HG02623 (cell line): ENCODE results near the gene SLC38A1.
"Not testable (repeated sequence)": the region's sequence is repeated elsewhere in the genome, so short reads cannot be mapped to it uniquely, and the experiment has no call there.

Experiments
- ATAC-seq: cut with Tn5 transposase; IDR thresholded peaks from one replicate; pipeline ENCODE4 v1.9.1; 2021; ENCODE audit warnings: moderate library complexity; ENCODE audit not compliant: unreplicated experiment

SLC38A1 gene

DNA sequence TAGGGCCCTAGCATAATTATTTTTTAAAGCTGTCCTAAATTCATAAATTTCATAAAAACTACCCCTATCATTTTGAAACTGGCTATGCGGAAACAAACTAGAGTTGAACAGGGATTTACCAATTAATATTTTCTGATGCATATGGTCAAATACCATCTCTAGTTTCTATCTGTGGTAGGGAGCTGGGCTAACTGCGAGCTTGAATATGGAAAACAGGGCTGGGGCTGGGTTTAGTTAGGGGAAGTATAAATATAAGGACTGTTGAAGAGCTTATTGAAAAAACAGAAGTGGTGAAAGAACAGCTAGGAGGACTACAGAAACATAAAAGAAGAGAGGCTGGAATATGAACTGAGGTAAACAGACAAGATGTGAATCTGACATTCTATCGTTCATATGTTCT is 91.8 kb downstream of the SLC38A1 start:
- no peak for ATAC-seq

DNA sequence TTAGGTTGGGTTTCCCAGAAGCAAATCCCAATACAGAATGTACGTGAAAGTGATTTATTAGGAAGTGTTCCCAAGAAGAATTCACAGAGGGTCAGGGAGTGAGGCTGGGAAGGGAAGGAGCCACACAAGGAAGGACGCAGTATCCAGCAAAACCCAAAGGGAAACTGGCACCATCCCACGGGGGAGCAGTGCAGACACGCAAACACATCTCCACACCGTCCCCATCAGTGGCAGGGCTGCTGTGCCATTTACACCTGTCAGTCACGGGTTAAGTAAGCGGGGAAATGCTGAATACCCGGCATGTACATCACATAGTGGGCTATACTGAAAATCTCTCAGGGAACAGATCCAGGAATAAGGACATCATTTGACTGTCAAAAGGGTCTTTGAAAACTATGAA is 93.9 kb downstream of the SLC38A1 start:
- no peak for ATAC-seq

DNA sequence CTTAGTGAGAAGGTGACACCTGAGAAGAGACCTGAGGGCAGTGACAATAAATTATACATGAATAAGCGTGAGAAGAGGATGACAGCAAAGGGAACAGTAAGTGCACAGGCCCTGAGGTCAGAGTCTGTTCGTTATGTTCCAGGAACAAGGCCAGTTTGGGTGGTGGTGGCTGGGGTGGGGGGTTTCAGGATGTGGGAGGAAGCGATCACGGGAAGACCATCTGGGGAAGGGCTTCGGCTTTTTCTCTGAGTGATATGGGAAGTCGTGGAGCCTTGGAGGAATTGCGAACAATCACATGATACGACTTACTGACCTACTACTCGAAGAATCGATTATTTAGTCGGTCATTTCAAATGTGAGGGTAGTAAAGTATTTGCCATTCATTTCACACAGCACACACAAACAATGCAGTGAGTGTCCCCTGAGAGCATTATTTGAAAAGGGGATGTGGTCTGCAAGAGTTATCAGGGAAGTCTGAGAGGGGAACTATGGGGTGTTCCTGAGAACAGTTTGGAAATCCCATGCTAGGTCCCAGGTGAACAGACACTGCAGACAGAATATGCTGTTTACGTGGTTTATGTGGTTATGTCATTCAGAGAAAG is 94.7 kb downstream of the SLC38A1 start:
- ATAC-seq: peak; percentile 54

DNA sequence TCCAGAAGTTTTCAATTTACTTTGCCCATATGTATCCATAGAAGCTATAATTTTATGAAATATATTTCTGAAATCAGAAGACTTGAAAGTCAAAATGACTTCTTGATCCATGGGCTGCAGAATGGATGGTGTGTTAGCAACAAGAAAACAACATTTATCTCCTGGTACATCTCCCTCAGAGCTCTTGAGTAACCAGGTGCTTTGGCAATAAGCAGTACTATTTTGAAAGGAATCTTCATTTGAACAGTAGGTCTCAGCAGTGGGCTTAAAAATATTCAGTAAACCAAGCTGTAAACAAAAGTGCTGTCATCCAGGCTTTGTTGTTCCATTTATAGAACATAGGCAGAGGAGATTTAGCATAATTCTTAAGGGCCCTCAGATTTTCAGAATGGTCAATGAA is 100.4 kb downstream of the SLC38A1 start:
- ATAC-seq: no peak

DNA sequence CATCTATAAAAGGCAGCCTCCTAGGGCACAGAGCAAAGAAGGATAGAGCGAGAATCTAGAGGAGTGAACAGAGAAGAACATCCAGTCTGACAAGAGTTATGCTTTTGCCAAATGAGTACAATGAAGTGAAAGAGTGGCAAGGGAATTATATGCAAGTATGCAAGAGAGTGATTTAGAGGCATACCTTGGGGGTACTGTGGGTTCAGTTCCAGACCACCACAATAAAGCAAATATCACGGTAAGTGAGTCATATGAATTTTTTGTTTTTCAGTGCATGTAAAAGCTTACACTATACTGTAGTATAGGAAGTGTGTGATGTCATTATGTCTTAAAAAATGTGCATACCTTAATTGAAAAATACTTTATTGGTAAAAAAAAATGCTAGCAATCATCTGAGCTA is 101.4 kb downstream of the SLC38A1 start:
- no peak for ATAC-seq

DNA sequence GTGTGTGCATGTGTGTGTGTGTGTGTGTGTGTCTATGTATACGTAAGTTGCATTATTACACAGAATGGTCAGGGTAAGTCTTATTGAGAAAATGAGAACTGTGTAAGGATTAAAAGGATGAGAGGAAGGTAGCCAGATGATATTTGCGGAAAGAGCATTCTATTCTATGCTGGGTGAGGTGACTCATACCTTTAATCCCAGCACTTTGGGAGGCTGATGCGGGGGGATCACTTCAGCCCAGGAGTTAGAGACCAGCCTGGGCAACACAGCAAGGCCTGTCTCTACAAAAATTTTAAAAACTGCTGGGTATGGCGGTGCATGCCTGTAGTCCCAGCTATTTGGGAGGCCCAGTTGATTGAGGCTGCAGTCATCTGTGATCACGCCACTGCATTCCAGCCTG is 103.7 kb downstream of the SLC38A1 start:
- no peak for ATAC-seq

DNA sequence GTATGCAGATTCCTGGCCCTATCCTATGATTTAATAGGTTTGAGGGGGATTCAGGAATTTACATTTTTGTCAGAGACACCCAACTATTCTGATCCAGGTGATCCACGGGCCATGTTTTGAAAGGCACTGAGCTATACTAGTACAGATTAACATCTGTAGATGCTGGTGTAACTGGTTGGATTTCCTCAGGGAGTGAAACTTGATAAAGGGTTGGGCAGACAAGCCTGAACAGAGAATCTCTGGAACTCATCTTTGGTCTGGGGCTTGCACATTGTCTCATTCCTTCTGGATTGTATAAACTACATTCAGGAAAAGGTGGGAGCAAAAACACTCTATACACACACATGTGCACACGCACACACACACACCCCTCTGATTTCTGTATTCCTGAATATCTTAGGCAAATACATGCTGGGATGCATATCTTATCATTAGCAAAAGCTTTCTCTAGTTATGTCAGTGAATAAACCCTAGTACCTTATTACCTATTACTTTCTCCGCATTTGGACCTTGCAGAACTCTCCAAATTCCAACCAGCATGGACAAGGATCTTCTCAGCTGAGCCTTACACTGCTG is 104.6 kb downstream of the SLC38A1 start:
- no peak for ATAC-seq

DNA sequence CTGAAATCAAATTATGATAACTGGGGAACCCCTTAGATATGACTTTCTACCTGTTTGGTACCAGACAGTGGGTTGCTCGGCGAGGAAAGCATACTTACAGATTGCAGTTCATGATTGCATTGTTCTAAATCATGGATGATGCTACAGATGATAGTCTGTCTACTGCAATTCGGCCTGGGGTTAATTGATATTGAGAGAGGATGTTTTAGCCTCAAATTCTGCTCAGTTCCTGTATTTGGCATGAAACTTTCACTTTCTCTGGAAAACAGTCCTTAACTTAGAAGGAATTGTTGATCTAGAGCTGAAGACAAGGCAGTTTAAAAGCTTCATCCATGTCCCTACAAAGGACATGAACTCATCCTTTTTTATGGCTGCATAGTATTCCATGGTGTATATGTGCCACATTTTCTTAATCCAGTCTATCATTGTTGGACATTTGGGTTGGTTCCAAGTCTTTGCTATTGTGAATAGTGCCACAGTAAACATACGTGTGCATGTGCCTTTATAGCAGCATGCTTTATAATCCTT is 106.2 kb downstream of the SLC38A1 start:
- not testable (repeated sequence) for ATAC-seq

DNA sequence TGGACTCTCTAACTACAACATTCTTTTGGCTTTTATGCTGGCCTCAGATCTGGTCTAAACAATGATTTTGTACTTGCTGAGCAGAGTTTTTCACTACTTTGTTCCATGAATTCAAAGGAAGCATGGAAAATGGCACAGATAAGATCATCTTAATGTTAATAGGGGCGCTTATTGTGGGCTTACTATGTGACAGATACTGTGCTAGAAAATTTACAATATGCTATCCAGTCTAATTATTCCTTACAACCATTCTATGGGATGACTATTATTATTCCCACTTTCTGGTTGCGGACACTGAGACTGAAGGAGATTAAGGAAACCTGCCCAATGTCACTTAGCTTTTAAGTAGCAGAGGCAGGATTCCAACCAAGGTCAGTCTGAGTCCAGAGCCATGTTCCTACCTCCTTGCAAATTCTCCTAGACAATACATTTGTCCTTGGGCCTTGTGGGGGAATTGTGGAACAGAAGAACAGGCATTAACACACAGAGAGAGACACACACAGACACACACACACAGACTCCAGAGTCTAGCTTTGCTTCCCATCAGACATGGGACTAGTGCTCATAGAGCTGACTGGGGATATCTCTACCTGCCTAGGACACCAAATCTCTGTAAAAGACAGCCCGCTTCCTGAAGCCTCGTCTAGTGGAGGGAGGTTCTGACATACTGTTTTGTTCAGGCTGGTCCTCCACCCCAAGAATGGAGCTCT is 107.7 kb downstream of the SLC38A1 start:
- no peak for ATAC-seq

DNA sequence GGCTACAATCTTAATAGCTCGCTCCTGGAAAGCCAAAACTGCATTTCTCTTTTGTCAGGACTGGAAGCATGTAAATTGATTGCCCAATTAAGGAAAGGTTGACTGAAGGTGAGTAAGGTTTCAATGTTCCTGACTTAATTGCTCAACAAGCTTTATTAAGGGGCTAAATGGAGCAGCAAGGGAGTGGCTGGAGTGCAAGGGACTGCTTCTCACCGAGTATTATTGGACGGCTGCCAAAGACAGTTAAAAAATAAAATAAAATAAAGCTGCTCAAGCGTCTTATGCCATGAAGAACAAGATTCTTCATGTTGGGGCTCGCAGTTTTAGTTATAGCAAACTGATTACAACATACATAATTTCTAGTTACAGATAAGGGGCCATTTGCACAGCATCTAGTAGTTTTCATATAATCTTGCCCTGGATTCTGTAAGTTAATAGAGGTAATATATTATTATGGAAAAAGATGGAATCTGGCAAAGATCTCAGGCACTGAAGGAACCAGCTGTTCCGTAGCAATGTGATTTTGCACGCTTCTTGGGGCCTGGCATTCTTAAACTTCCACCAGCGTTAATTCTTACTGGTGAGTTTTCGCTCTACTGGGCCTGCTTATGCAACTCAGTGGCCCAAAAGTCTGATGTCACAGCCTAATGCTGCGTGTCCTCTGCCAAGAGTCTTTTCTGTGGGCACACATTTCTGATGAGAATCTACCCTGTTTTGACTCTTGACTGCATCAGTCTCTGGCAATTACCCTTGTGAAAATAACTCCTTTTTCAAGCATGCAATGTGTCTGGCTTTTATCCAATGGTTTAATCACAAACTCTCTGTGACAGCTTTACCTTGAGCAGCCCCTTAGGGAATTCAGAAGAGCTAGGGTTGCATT is 108.5 kb downstream of the SLC38A1 start:
- ATAC-seq: no peak

DNA sequence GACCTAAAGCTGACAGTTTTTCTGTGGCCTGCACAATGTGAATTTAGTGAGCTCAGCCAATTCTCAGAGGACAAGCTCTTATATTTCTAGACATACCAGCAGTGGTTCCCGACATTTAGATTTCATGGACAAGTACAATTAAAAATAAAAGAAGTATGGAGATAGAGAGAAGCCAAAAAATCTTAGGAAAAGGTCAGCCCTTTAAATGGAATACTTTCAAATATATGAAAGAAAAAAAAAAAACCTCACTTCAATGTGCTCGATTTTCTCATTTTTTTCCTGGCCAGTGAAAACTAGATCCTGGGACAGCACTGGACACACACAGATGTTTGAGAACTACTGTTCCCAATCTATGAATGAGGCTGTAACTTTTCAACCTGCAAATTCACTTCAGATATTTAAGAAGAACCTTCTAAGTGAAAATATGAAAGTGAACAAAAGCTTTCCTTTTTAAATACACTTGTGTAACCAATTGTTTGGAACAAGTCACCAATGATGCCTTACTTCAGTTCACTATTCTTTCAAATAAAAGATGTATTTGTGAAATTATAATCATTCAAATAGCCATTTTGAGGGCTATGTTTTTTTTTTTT is 109.4 kb downstream of the SLC38A1 start:
- ATAC-seq: no peak

DNA sequence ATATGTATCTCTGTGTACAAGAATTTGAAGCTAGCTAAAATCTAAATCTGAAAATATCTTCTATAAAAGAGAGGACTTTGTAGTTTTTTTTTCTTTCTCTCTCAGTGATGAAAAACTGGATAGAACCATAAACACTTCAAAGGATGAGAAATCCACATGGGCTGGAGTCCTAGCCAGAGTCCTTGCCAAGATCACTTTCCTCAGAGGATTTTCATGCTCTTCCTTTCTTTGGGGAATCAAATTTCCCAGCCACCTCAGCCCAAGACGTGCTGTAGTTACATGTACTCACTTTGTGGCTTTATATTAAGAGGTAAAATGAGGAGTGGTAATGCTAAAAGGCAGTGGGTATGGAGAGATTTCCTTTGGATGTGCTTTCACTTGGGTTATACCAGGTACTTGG is 110.3 kb downstream of the SLC38A1 start:
- ATAC-seq: no peak

DNA sequence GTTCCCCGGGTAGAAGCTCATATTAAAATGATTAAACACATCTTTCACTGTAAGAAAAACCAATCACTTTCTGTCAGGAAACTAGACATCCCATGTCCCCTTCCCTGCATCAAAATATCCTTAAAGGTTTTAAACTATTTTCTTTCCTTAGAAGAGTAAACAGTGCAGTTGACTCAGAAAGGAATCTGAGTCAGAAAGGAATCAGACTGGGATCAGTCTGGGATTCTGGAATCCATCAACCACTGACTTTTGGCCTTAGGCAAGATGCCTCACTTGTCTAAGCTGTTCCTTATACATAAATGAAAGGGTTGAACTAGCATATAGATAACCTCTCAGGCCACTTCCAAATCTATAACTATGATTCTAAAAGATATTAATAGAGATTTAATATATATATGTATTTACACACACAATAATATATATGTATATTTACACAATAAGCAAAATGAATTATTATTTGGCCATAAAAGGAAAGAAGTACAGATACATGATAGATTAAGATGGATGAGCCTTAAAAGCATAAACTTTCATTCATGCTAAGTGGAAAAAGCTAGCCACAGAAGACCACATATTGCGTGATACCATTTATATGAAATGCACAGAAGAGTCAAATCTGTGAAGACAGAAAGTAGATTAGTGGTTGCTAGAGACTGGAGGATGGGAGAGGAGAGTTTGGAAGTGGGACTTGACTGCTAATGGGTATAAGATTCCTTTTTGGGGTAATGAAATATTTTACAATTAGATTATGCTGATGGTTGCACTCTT is 114.4 kb downstream of the SLC38A1 start:
- no peak for ATAC-seq

DNA sequence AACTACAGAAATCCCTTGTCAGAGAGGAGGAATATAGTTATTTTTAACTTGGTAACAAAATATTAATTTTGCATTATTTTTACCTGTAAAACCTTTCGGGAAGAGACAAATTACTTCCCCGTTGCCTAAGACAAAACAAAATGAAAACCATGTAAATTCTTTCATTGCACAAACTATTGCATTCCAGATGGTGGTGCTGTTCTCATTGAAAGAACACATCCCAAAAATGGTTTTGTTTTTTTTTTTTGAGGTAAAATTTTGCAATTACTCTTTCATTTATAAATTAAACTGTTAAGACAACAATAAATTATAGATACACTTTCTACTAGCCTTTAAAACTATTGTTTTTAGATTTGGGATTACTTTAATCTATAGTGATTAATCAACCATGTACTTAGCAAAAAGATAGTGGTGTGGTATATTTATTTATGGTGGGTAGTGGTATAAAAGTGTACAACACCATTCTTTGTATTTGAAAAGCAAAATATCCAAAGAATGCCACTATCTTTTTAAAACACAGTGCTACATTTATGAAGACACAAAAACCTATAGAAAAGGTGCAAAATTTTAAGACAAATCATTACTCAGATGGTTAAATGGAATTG is 115.5 kb downstream of the SLC38A1 start:
- ATAC-seq: no peak

DNA sequence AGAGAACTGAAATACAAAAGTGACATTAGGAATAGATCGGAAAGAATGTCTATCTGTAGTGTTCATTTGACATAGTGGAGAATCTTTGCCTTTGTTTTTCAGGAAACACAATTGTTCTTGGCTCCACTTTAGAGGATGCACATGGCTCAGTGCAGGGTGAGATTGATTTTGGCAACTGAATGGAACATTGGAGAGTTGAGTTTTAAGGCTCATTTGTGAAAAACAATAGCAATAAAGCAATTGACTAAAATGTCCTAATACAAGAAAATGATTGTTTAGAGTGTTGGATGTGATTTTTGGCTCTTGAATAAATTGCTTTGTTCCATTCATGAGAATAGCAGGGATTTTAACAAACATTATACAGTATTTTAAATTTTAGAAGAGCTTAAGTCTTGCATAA is 116.4 kb downstream of the SLC38A1 start:
- no peak for ATAC-seq

DNA sequence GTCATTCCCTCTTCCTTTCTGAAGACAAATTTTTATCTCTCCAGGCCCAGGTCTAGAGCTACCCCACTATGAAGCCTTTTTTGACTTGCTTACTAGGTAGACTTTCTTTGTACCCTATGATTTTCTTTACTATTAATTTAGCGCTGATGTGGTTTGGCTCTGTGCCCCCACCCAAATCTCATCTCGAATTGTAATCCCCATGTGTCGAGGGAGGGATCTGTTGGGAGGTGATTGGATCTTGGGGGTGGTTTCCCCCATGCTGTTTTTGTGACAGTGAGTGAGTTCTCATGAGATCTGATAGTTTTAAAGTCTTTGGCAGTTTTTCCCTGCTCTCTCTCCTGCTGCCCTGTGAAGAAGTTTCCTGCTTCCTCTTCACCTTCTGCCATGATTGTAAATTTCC is 118.1 kb downstream of the SLC38A1 start:
- ATAC-seq: no peak

DNA sequence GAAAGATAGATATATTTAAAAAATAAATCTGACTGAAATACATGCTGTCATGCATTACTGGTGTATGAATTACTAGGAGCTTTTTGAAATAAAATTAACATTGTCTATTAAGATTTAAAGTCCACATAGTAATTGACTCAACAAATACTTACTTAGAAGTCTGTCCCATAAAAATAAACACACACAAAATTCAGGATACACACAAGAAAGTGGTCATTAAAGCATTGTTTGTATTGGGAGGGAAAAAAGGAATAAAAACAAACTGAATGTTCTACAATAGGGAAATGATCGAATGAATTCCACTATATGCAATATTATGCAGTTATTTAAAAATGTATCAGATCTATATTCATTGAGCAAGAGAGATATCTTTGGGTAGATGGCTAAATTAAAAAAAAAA is 118.9 kb downstream of the SLC38A1 start:
- no peak for ATAC-seq

DNA sequence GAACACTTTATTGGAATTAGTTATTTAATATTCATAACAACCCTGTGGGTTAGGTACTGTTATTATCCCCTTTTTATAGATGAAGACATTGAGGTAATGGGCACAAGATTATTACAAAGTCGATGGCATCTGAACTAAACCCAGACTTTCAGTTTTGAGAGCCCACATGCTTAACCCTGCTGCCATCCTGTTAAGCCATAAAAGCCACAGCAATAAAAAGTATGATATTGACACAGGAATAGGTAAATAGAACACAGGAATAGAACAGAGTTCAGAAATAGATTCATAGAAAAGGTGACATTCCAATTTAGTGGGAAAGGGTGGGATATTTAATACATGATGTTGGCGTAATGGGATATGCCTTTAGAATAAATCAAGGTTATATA is 119.8 kb downstream of the SLC38A1 start:
- no peak for ATAC-seq

DNA sequence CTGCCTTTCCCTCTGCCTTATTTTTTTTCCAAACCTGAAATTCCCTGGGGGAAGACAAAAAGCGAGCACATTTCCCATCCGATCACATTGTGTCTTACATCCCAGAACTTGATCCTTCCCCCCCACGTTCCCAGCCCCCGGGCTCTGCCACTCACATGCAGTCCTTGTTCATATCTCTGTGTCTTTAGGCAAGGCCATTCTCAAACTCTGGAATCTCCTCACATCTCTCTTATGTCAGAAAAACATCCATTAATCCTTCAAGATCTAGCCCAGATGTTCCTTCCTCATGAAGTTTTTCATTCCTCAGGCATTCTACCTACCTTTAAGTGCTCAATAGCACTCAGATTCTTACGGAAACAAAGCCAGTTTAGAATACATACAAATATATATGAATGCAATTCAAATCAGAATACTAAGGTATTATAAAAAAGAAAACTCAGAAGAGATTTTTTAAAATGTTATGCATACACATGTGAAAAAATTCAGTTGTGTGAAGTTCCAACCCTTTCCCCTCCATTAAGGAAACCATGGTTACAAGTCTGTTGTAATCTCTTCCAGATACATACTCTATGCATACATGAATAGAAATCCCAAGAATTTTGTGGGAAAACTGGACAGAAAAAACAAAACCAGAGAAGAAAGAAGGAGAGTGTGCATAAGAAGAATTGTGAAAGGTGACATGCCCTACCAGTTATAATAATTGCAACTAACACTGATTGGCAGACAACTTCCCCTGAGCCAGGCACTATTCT is 120.3 kb downstream of the SLC38A1 start:
- no peak for ATAC-seq
